NT2/D1 (cell line): ENCODE data around the gene CDYL.
A peak's percentile ranks its signal among the peaks of the same experiment; 100 is the strongest.

Experiments used
- DNase-seq: peaks from one replicate; pipeline ENCODE4 v3.0.0-alpha.2; 2011; ENCODE audit warnings: low read depth, low spot score
- H3K27me3 ChIP-seq: 2 replicates; pipeline ENCODE4 v1.6.0; 2011; ENCODE audit warnings: mild to moderate bottlenecking; ENCODE audit not compliant: insufficient read length, insufficient read depth
- H3K36me3 ChIP-seq: 2 replicates; pipeline ENCODE4 v1.6.1; 2011; ENCODE audit warnings: mild to moderate bottlenecking, low read length, mixed read lengths; ENCODE audit not compliant: insufficient read depth, insufficient read length
- H3K4me1 ChIP-seq: 2 replicates; pipeline ENCODE4 v1.5.1; 2011; ENCODE audit not compliant: insufficient read depth, insufficient read length
- H3K4me3 ChIP-seq: 2 replicates; pipeline ENCODE4 v1.5.1; 2011; ENCODE audit warnings: low read depth; ENCODE audit not compliant: insufficient read length
- H3K9ac ChIP-seq: 2 replicates; pipeline ENCODE4 v1.6.0; 2011; ENCODE audit warnings: low read depth; ENCODE audit not compliant: insufficient read length
- H3K9me3 ChIP-seq: 2 replicates; pipeline ENCODE4 v1.5.1; 2011; ENCODE audit warnings: mild to moderate bottlenecking, low read length; ENCODE audit not compliant: insufficient read depth
- SUZ12 ChIP-seq: IDR thresholded peaks from 2 replicates; pipeline ENCODE4 v1.6.1; 2011; ENCODE audit not compliant: insufficient read length, insufficient read depth; ENCODE audit errors: extremely low read depth
- YY1 ChIP-seq: IDR thresholded peaks from 2 replicates; pipeline ENCODE4 v1.6.1; 2011; ENCODE audit not compliant: insufficient read length, insufficient read depth
- ZNF274 ChIP-seq: IDR thresholded peaks from 2 replicates; pipeline ENCODE4 v1.6.1; 2011; ENCODE audit warnings: mild to moderate bottlenecking, low read depth, low read length

The CDYL gene

DNA sequence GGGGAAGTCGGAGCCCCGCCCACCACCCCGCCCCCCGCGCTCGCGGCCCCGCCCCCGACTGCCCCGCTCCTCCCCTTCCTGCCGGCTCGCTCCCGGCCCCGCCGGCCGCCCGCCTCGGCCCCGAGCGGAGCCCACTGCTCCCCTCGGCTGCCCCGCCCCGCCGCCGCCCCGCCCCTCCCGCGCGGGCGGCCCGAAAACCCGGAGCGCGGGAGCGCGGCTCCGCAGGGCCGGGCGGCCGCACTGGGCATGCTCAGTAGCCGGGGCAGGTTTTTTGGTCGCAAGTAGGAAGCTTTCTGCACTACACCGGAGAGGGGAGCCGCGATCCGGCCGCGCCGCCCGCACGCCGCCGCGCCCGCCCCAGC lies at the start of gene CDYL:
Gene CDYL, plus strand, starts transcription at position 274 of the 362 bp plus-strand sequence. CDS start 380 bp downstream, outside the sequence.
- peak within 1 kb of the TSS; percentile 91 for H3K9ac ChIP-seq
- H3K4me1 ChIP-seq = peaks cover 3% of the 10 kb centered on the region
- H3K9me3 ChIP-seq = no peaks in the 10 kb centered on the region
- H3K36me3 ChIP-seq = no peaks in the 10 kb centered on the region
- DNase-seq = peak; percentile 43
- H3K27me3 ChIP-seq = peaks cover 5% of the 10 kb centered on the region
- TF ChIP-seq ZNF274 (no peak), SUZ12 (no peak), YY1 (no peak)
- H3K4me3 ChIP-seq = peak within 1 kb of the TSS; percentile 89

- H3K4me3 ChIP-seq = no peak overlapping the region
- peaks cover 8% of the 10 kb centered on the region; the same call in 1 of the 2 replicates for H3K9me3 ChIP-seq
- no peak for TF ChIP-seq ZNF274
- TF ChIP-seq YY1 = no peak
- TF ChIP-seq SUZ12 = no peak
- H3K9ac ChIP-seq = no peak overlapping the region
- H3K4me1 ChIP-seq = no peaks in the 10 kb centered on the region
- H3K27me3 ChIP-seq = no peaks in the 10 kb centered on the region
- no peaks in the 10 kb centered on the region for H3K36me3 ChIP-seq
- DNase-seq = no peak
Measured at GRCh38 chr6:4726645-4727044, 49.6 kb upstream of the CDYL start.

DNA sequence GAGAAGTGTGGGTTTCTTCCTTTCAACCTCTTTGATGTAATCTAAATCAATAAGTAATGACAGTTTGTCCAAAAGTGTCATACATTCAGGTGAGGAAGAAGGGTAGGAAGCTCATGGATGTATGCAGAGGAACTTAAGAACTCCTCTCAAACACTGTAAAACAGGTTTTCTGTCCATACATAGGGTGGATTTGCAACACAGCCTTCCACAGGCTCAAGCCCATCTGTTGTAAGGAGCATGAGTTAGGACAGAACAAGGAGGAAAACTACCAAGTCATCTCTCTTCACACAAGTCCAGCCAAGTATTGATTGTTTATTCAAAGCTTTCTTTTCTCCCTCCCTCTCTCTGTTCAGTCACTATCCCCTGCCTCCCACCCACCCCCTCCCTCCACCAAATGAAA lies 49.0 kb upstream of the CDYL start:
- H3K9ac ChIP-seq = no peak overlapping the region

GRCh38 chr6:4727671-4728435 lies 48.4 kb upstream of the CDYL start:
- H3K9ac ChIP-seq = no peak overlapping the region
- H3K36me3 ChIP-seq = no peaks in the 10 kb centered on the region
- TF ChIP-seq YY1 = no peak
- TF ChIP-seq ZNF274 = no peak
- TF ChIP-seq SUZ12 = no peak
- peaks cover 8% of the 10 kb centered on the region; the same call in 1 of the 2 replicates for H3K9me3 ChIP-seq
- no peak overlapping the region for H3K4me3 ChIP-seq
- no peaks in the 10 kb centered on the region for H3K27me3 ChIP-seq
- H3K4me1 ChIP-seq = no peaks in the 10 kb centered on the region
- no peak for DNase-seq

More for the DNA sequence above, 49.0 kb upstream of the CDYL start:
- no peaks in the 10 kb centered on the region for H3K36me3 ChIP-seq
- H3K27me3 ChIP-seq = no peaks in the 10 kb centered on the region
- no peaks in the 10 kb centered on the region for H3K4me1 ChIP-seq
- DNase-seq = no peak
- no peak for TF ChIP-seq ZNF274
- no peak for TF ChIP-seq YY1
- no peak for TF ChIP-seq SUZ12
- peaks cover 8% of the 10 kb centered on the region; the same call in 1 of the 2 replicates for H3K9me3 ChIP-seq
- no peak overlapping the region for H3K4me3 ChIP-seq

GRCh38 chr6:4728436-4728769 lies 47.8 kb upstream of the CDYL start:
- no peak overlapping the region for H3K9ac ChIP-seq
- H3K27me3 ChIP-seq = no peaks in the 10 kb centered on the region
- TF ChIP-seq ZNF274 (no peak), SUZ12 (no peak)
- peaks cover 8% of the 10 kb centered on the region; the same call in 1 of the 2 replicates for H3K9me3 ChIP-seq
- H3K4me1 ChIP-seq = no peaks in the 10 kb centered on the region
- no peak for DNase-seq
- H3K36me3 ChIP-seq = no peaks in the 10 kb centered on the region
- no peak overlapping the region for H3K4me3 ChIP-seq

DNA sequence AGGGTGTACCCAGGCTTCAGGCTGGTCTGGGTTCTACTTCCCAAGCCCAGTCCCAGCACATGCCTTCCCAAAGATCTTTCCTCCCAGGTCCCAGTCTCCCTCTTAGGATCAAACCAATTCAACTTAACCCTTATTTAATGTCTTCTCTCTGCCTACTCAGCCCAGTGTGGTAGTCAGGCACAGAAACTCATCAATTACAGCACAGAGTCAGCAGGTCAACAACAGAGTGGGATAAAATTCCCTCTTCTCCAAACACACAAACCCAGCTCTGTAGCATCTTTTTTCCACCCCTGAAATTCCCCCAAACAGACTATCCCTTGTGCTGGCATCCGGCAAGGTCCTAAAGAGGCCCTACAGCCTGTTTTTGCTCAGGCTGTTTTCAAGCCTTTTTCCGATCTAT lies 47.3 kb upstream of the CDYL start:
- DNase-seq = no peak
- H3K4me3 ChIP-seq = no peak overlapping the region
- peaks cover 8% of the 10 kb centered on the region; the same call in 1 of the 2 replicates for H3K9me3 ChIP-seq
- H3K36me3 ChIP-seq = no peaks in the 10 kb centered on the region
- TF ChIP-seq YY1 (no peak), ZNF274 (no peak), SUZ12 (no peak)
- H3K9ac ChIP-seq = no peak overlapping the region
- no peaks in the 10 kb centered on the region for H3K4me1 ChIP-seq
- no peaks in the 10 kb centered on the region for H3K27me3 ChIP-seq

GRCh38 chr6:4731996-4732395 lies 44.2 kb upstream of the CDYL start:
- H3K9ac ChIP-seq = no peak overlapping the region
- H3K36me3 ChIP-seq = no peaks in the 10 kb centered on the region
- H3K4me1 ChIP-seq = no peaks in the 10 kb centered on the region
- no peak overlapping the region for H3K4me3 ChIP-seq
- TF ChIP-seq YY1 = no peak
- no peak for TF ChIP-seq SUZ12
- no peak for TF ChIP-seq ZNF274
- no peaks in the 10 kb centered on the region for H3K9me3 ChIP-seq
- DNase-seq = no peak
- H3K27me3 ChIP-seq = no peaks in the 10 kb centered on the region

- no peaks in the 10 kb centered on the region for H3K36me3 ChIP-seq
- peak; percentile 35 for DNase-seq
- H3K4me1 ChIP-seq = no peaks in the 10 kb centered on the region
- no peak overlapping the region for H3K4me3 ChIP-seq
- peak overlapping the region; percentile 66 for H3K9ac ChIP-seq
- no peaks in the 10 kb centered on the region for H3K9me3 ChIP-seq
- H3K27me3 ChIP-seq = no peaks in the 10 kb centered on the region
- no peak for TF ChIP-seq ZNF274
- no peak for TF ChIP-seq YY1
- no peak for TF ChIP-seq SUZ12
Measured at GRCh38 chr6:4732691-4733315, 43.4 kb upstream of the CDYL start.
